ENCODE results near the gene ARVCF. TPM values are rescaled to one million over a fixed set of nuclear protein-coding genes. Genes with fewer than 3 reads are reported as not detected.

Gene ARVCF
- polyA plus RNA-seq, 1 donor from 2014 or later: 112 TPM

- no peaks in the 10 kb centered on the region for H3K27me3 ChIP-seq (ENCODE audit: insufficient read depth, low read depth, low read length)
- no peaks in the 10 kb centered on the region for H3K36me3 ChIP-seq (ENCODE audit: insufficient read depth, low read length)
- H3K9me2 ChIP-seq (ENCODE audit: insufficient read depth, low read length): no peaks in the 10 kb centered on the region
- no peak overlapping the region for H3K9ac ChIP-seq (ENCODE audit: low read length)
- peaks cover 24% of the 10 kb centered on the region for H3K79me2 ChIP-seq (replicated peaks; ENCODE audit: insufficient read depth, low read length)
- H3F3A ChIP-seq (ENCODE audit: insufficient read depth, low read length, poor library complexity, severe bottlenecking): no peaks in the 10 kb centered on the region
- no peaks in the 10 kb centered on the region for H3K9me3 ChIP-seq (ENCODE audit: low read length)
- no peak overlapping the region for H3K4me2 ChIP-seq (ENCODE audit: low read length)
- no peak overlapping the region for H3K27ac ChIP-seq (ENCODE audit: low read length)
- no peaks in the 10 kb centered on the region for H4K20me1 ChIP-seq (ENCODE audit: insufficient read depth)
- TF ChIP-seq CTCF (IDR thresholded peaks at IDR 0.05; ENCODE audit: poor library complexity, severe bottlenecking): no peak
- no peak for TF ChIP-seq RAD21 (conservative IDR thresholded peaks at IDR 0.05)
- TF ChIP-seq POLR2AphosphoS5 (IDR thresholded peaks at IDR 0.05): no peak
- H3K4me3 ChIP-seq (ENCODE audit: low read length): no peak overlapping the region
- no peak overlapping the region for H2AFZ ChIP-seq (ENCODE audit: low read depth, low read length)
Measured at GRCh38 chr22:19981961-19982920, 34.4 kb downstream of the ARVCF start.

- peaks cover 22% of the 10 kb centered on the region for H3K79me2 ChIP-seq (replicated peaks; ENCODE audit: insufficient read depth, low read length)
- no peaks in the 10 kb centered on the region for H3K9me2 ChIP-seq (ENCODE audit: insufficient read depth, low read length)
- H3K9me3 ChIP-seq (ENCODE audit: low read length): no peaks in the 10 kb centered on the region
- H3K27me3 ChIP-seq (ENCODE audit: insufficient read depth, low read depth, low read length): no peaks in the 10 kb centered on the region
- no peak overlapping the region for H3K4me3 ChIP-seq (ENCODE audit: low read length)
- H3F3A ChIP-seq (ENCODE audit: insufficient read depth, low read length, poor library complexity, severe bottlenecking): no peaks in the 10 kb centered on the region
- H3K36me3 ChIP-seq (ENCODE audit: insufficient read depth, low read length): no peaks in the 10 kb centered on the region
- no peak overlapping the region for H3K27ac ChIP-seq (ENCODE audit: low read length)
- no peak overlapping the region for H3K4me2 ChIP-seq (ENCODE audit: low read length)
- no peak overlapping the region for H2AFZ ChIP-seq (ENCODE audit: low read depth, low read length)
- no peak overlapping the region for H3K9ac ChIP-seq (ENCODE audit: low read length)
- no peaks in the 10 kb centered on the region for H4K20me1 ChIP-seq (ENCODE audit: insufficient read depth)
- TF ChIP-seq TAF1 (IDR thresholded peaks at IDR 0.05; ENCODE audit: low read depth): no peak
Measured at GRCh38 chr22:19981171-19981960, 35.3 kb downstream of the ARVCF start.

- H3K27me3 ChIP-seq (ENCODE audit: insufficient read depth, low read depth, low read length): no peaks in the 10 kb centered on the region
- H3K9ac ChIP-seq (ENCODE audit: low read length): no peak overlapping the region
- no peaks in the 10 kb centered on the region for H3F3A ChIP-seq (ENCODE audit: insufficient read depth, low read length, poor library complexity, severe bottlenecking)
- no peak overlapping the region for H2AFZ ChIP-seq (ENCODE audit: low read depth, low read length)
- no peaks in the 10 kb centered on the region for H3K9me3 ChIP-seq (ENCODE audit: low read length)
- H3K4me2 ChIP-seq (ENCODE audit: low read length): no peak overlapping the region
- H3K9me2 ChIP-seq (ENCODE audit: insufficient read depth, low read length): no peaks in the 10 kb centered on the region
- no peaks in the 10 kb centered on the region for H3K36me3 ChIP-seq (ENCODE audit: insufficient read depth, low read length)
- H3K27ac ChIP-seq (ENCODE audit: low read length): no peak overlapping the region
- H4K20me1 ChIP-seq (ENCODE audit: insufficient read depth): no peaks in the 10 kb centered on the region
- peaks cover 16% of the 10 kb centered on the region for H3K79me2 ChIP-seq (replicated peaks; ENCODE audit: insufficient read depth, low read length)
- TF ChIP-seq EZH2 (IDR thresholded peaks at IDR 0.05; ENCODE audit: borderline replicate concordance, insufficient read depth, low read length, poor library complexity, severe bottlenecking): no peak
- no peak for TF ChIP-seq TAF1 (IDR thresholded peaks at IDR 0.05; ENCODE audit: low read depth)
- no peak for TF ChIP-seq SMC3 (conservative IDR thresholded peaks at IDR 0.05; ENCODE audit: poor library complexity)
- no peak for TF ChIP-seq REST (IDR thresholded peaks at IDR 0.05; ENCODE audit: borderline replicate concordance)
- TF ChIP-seq EP300 (conservative IDR thresholded peaks at IDR 0.05; ENCODE audit: poor library complexity, severe bottlenecking): no peak
- no peak for TF ChIP-seq CTCF (IDR thresholded peaks at IDR 0.05; ENCODE audit: poor library complexity, severe bottlenecking)
- TF ChIP-seq MXI1 (conservative IDR thresholded peaks at IDR 0.05; ENCODE audit: poor library complexity, severe bottlenecking): no peak
- no peak for TF ChIP-seq RAD21 (conservative IDR thresholded peaks at IDR 0.05)
- TF ChIP-seq POLR2AphosphoS5 (IDR thresholded peaks at IDR 0.05): no peak
- H3K4me3 ChIP-seq (ENCODE audit: low read length): no peak overlapping the region
Measured at GRCh38 chr22:19980766-19981165, 35.9 kb downstream of the ARVCF start.

Data from neural cell (in vitro differentiated cells).